GM19193 (cell line): ENCODE measurements around the gene TPP2.

ENCODE experiments used
- POLR2A ChIP-seq: IDR thresholded peaks from 4 replicates; pipeline ENCODE4 v1.6.1; 2011; ENCODE audit not compliant: insufficient read depth, insufficient read length; ENCODE audit errors: extremely low read depth

The TPP2 gene

GRCh38 chr13:102707467-102707866 lies 110.7 kb downstream of the TPP2 start:
- TF ChIP-seq POLR2A: no peak

DNA sequence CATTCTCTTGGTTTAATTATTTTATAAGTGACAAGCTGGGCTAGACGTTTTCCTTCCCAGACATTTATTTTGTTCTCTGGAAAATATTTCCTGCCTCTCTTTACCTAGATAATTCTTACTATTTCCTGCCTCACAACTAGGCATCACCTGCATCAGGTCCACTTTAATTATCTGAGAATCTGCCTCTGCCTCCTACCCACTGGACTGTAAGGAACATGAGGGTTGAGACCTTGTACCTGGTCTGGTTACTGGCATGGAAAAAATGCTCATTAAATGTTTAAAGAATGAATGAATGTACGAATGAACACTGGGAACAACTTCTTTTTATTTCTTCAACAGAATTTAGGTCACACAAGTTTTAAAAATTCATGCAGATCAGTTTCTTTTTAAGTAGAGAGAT lies 111.4 kb downstream of the TPP2 start:
- TF ChIP-seq POLR2A: no peak

DNA sequence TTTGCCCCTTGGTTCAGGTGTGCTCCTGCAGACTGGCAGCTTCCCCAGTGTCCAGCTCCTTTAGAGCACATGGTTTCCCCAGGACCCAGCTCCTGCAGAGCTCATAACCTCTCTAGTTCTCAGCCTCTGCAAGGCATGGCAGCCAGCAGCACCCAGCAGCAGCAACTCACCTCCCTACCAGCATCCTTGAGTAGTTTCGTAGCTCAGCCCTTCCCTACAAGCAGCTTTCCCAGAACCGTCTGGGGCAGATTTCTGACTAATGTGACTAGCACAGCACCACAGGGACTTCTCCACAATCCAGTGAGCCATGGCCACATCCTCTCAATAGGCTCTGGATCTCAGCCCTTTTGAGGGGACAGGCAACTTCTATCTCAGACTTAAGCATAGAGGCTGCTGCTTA lies 112.2 kb downstream of the TPP2 start:
- TF ChIP-seq POLR2A: no peak

- TF ChIP-seq POLR2A: no peak
These were observed 112.8 kb downstream of the TPP2 start for GRCh38 chr13:102709536-102709935.

GRCh38 chr13:102710261-102710679 lies 113.5 kb downstream of the TPP2 start:
- no peak for TF ChIP-seq POLR2A

GRCh38 chr13:102715447-102715846 lies 118.7 kb downstream of the TPP2 start:
- no peak for TF ChIP-seq POLR2A

- no peak for TF ChIP-seq POLR2A
These were observed 122.0 kb downstream of the TPP2 start for GRCh38 chr13:102718746-102719145.

DNA sequence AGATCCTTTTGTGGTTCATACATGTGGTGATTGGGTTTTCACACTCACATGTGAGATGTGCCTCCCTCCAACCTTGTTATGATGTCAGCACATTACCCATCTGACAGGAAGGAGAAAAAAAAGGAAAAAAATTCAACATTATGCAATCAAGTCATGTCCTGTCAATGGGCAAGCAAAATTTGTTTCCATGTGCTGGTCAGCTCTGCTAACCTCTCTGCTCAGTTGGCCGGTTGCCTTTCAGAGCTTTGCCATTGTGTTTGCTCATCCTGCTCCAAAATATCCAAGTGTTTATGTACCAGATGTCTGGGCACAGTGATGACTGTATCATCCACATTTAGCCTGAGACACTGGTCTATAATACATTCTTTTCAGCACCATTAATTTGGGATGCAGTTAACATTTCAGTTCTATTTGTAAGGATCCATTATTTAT lies 125.0 kb downstream of the TPP2 start:
- TF ChIP-seq POLR2A: no peak

GRCh38 chr13:102724923-102725322 lies 128.1 kb downstream of the TPP2 start:
- TF ChIP-seq POLR2A: no peak

GRCh38 chr13:102726430-102726829 lies 129.6 kb downstream of the TPP2 start:
- no peak for TF ChIP-seq POLR2A
